GM12801 (cell line): Measurements from ENCODE around the gene PLA2G4C.

ENCODE experiments used
- CTCF ChIP-seq: IDR thresholded peaks from one replicate; pipeline ENCODE4 v1.5.1; 2011; ENCODE audit warnings: control low read depth; ENCODE audit not compliant: insufficient read length; ENCODE audit errors: extremely low read depth

The PLA2G4C gene

GRCh38 chr19:48122421-48122820 is 11.8 kb upstream of the PLA2G4C start:
- TF ChIP-seq CTCF, result no peak

- TF ChIP-seq CTCF, result no peak
These were observed 11.3 kb upstream of the PLA2G4C start for GRCh38 chr19:48121909-48122371.

GRCh38 chr19:48121066-48121465 is 10.4 kb upstream of the PLA2G4C start:
- TF ChIP-seq CTCF, result no peak

GRCh38 chr19:48120505-48120904 is 9.9 kb upstream of the PLA2G4C start:
- TF ChIP-seq CTCF, result no peak

GRCh38 chr19:48118131-48118517 is 7.5 kb upstream of the PLA2G4C start:
- no peak for TF ChIP-seq CTCF

GRCh38 chr19:48117515-48118130 is 7.0 kb upstream of the PLA2G4C start:
- no peak for TF ChIP-seq CTCF

- TF ChIP-seq CTCF, result no peak
These were observed 2.7 kb upstream of the PLA2G4C start for GRCh38 chr19:48113190-48113917.
